Iris pigment epithelial cell (primary cell): ENCODE measurements around the gene ADAMTS19.
A peak's percentile ranks its signal among the peaks of the same experiment; 100 is the strongest.

Experiments
- DNase-seq: peaks from one replicate; pipeline ENCODE4 v3.0.0-alpha.2; 2011; ENCODE audit warnings: low read depth

The ADAMTS19 gene

DNA sequence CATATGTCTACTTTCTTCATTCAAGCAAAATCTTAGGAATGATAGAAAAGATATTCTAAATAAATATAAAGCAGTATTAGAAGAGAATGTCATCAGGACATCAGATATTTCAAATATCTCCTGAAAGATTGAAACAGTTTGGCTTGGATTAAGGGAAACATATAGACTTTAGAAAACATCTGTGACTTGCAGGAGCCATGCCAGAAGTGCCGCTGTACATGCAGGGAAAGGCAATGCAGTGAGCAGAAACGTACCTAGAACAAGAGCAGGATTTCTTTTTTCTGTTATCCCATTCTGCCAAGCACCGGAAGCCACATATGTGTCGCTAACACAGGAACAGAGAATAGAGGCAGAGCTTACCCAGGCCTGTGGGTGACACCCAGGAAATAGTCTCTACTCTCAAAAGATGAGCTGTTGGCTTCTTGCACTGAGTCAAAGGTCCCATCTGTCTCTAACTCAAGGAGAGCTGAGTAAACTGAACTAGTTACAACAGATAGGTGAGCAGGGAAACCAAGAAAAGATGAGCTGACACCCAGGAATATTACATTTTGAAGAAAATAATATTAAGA is 5.8 kb downstream of the ADAMTS19 start:
- DNase-seq, result no peak

DNA sequence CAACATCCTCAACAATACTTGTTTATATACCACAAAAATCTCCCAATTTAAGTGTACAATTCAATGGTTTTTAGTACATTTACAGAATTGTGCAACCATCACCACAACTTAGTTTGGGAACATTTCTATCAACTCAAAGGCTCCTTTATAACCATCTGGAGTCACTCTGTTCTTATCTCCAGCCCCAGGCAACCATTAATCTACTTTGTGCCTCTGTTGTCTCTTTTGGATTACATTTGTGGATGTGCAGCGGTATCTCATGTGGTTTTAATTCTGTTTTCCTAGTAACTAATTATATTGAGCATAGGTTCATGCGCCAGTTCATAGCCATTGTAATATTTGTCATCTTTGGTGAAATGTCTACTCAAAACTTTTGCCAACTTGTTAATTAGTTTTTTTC is 14.4 kb downstream of the ADAMTS19 start:
- DNase-seq, result no peak

DNA sequence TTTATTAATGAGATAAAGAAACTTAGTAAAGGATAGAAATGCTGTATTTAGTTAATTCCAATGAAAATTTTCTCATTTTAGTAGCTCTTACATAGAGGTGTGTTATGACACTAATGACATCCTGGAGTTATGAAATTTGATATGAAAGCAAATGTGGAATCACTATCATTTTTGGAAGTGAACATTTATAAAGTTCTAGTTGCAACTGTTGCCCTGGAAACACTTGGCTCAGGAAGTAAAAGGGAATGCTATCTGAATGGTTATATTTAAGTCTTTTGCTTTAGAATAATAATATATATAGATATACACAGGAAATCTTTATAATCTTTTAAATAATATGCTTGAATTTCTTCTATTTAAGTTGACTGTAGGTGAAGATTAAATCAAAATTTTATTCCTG is 16.7 kb downstream of the ADAMTS19 start:
- no peak for DNase-seq

DNA sequence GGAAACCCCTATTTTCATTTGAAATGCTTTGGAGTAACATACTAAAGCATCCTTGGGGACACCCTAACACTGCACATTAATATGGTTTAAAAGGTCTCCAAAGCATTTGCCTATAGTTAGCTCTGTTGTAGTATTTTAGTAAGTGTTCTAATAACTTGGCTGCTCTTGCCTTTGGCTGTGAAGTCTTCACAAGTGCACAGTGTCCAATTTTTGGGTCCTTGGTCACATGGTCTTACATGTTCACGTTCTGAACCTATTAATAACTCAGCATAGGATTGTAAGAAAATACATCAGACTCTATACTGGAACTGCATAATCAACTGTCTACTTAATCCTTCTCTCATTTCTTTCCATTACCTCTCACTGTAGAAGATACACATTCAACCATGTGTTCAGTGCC is 17.4 kb downstream of the ADAMTS19 start:
- no peak for DNase-seq

DNA sequence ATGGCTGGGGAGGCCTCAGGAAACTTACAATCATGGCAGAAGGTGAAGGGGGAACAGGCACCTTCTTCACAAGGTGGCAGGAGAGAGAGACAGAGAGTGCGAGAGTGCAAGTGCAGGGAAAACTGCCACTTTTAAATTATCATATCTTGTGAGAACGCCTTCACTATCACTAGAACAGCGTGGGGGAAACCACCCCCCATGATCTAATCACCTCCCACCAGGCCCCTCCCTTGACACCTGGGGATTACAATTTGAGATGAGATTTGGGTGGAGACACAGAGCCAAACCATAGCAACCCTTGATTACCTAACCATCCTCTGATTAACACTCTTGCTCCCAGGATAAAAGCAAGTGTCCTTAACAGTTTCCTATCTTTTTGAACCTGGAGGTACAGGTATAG is 21.1 kb downstream of the ADAMTS19 start:
- DNase-seq, result no peak

DNA sequence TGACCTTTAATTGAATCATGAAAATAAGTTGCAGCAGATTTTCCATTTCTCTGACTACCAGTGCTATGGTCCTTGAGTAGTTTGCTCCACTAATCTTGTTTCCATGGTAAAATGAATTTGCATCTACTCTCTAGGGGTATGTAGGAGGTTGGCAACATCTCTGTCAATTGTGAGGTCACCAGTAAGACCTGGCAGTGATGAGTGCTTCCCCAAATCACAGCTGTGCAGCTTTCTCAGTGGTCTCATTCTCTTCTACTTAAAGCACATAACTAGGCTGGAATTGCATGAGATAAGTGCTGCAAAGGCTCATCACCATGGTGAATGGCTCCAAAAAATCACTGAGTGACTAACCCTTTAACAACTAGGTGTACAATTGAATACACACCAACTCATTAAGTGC is 36.3 kb downstream of the ADAMTS19 start:
- no peak for DNase-seq

DNA sequence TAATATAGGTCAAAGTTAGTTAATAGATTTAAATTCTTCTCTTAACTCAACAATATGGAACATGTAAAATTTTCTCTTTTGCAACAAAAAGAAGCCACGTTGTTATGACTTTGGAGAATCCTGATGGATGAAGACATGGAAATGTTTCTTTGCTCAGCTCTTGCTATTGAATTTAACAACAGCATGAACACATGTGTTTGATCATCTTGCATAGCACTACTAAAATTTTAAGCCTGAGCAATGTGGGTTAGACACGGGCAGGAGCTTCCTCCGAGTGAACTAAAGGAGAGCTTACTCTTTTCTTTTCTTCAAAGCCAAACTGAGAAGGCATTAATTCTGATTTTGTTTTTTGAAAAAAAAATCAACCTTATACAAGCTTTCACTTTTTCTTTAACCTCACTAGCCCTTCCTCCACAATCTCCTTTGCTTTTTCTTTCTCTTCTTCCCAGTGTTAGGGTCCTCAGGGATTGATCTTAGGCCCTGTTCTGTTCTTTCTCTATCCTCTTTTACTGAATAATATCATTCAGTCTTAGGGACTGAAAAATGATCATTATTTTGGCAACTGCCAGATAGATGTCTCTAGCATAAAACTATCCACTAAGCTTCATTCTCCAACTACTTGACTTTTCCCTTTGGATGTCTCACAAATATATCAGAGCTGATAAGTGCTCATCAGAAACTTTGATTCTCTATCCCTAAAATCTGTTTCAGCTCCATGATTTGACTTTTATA is 36.9 kb downstream of the ADAMTS19 start:
- no peak for DNase-seq

DNA sequence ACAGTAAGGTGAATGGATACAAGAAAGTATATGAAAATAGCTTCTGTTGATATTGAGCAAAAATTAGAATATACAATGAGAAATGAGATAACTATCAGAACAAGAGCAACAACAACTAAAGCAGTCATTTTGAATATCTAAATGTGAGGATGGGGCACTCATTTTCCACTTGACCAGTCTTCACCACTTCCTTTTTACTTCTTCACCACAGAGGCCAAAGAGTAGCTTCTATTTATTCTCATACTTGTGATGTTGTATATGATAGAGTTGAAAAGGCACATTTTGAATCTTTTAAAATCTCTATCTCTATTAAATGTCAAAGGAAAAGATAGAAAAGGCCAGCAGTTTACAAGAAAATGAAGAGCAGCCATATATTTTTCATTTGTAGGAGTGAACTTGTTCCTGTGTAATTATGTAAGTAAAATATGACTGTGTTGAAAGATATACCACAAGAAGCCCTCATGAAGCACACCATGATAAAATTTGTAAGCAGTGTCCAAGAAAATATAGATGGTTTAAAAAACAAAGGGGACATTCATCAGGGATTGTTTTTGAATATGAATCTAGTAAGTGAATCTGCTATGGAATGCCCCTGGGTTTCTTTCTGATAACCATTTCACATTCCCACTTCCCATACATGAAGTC is 39.2 kb downstream of the ADAMTS19 start:
- DNase-seq, result no peak

DNA sequence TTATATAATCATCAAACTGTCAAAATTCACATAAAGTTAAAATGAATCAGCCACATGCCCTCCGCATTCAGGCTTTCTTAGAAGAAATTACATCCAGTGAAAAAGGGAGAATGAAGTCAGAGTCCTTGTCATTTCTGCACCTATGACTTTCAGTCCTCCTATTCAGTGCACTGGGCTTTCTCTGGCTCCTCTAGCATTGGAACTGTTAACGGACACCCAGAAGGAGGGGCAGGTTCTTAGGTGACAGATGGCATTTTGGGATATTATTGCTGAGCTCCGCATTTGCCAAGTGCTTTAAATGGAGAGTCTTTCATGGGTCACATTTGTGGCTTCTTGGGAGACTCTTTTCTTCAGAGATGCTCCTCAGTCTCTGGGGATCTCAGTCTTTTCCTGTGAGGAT is 40.0 kb downstream of the ADAMTS19 start:
- DNase-seq, result no peak

DNA sequence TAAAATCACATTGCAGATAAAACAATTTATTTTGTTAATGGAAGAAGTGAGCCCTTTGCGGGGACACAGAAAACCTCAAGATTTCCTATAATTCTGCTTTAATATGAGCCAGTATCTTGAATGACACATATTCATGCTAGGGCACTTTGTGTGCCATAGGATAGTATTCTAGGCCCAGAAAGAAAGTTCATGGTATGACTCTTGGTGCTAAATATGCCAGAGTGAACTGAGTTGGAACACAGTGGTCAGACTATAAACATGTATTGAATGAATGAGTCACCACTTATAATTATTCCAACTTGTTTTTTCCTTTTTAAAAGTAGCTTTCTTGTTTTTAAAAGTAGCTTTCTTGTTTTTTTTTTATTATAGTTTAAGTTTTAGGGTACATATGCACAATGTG is 46.0 kb downstream of the ADAMTS19 start:
- DNase-seq, result peak; percentile 47

DNA sequence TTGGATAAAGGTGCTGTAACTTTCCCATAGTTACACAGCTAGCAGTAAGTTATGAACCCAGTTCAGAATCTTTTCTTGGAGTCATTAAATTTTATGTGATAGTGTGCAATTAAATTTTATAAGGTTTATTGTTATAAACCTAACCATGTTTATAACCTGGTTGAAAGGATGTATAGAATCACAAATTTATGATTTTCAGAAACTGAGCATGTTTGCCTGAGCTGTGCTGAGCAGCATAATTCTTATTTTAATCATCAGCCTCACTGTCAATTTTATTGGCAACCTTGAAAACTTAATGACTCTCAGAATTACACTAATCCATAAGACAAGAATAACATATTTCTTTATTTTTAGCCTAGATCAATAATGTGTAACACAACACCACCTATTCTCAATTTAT is 46.9 kb downstream of the ADAMTS19 start:
- no peak for DNase-seq

DNA sequence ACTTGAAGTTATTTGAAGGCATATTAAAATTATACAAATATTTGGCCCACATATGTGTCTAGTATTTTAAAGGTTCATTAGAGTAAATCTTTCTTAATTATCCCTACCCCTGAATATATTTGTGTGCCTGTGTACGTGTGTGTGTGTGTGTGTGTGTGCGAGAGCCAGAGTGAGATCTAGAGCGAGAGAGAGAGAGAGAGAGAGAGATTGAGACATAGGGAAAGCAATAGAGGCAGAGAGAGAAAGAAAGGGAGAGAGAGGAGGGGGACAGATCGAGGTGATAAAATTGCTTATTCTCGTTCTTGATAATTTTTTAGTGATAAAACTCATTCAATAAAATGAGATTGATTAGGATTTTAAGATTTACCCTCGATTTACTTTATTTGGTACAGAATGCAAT is 47.4 kb downstream of the ADAMTS19 start:
- no peak for DNase-seq

DNA sequence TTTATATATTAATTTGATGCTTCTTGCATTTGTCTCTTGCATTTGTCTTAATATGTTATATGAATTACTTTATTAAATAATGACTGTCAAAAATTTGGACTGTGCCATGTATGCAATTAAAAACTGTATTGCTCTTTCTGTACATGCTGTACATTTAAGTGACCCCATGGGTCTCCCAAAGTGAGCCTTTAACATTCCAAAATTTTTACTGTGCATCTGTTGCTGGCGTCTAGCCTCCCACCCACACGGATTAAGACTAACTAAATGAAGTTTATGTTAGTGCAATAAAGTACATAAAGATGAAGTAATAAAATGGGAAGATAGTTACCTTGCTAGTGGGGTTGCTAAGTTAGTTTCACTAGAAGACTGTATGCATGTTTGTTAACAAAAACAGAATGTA is 48.5 kb downstream of the ADAMTS19 start:
- DNase-seq, result no peak

DNA sequence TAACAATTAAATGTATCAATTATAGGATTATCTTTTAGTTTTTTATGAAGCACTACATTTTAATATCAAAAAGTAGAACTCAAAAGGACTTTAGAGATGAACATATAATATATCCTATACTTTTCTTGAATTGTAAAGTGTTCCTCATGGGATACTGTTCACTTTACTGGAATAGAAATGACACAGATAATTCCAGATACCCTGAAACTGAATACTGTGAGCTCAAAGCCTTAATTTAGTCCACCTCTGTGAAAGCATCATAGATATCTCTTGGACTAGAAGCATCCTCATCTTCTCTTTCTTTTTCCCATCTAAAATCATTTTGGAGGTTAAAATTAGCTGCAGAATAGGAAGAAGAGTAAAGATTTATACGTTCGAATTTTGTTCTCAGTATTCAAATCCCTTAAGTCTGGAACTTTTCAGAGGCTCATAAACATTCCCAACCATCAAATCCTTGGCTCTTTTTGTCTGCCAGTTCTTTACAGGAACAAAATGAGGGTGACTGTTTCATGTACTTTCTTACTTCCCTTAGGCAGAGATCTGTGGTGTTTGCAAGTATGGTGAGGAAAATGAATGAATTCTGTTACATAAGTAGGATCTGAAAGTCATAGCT is 49.4 kb downstream of the ADAMTS19 start:
- DNase-seq, result no peak

DNA sequence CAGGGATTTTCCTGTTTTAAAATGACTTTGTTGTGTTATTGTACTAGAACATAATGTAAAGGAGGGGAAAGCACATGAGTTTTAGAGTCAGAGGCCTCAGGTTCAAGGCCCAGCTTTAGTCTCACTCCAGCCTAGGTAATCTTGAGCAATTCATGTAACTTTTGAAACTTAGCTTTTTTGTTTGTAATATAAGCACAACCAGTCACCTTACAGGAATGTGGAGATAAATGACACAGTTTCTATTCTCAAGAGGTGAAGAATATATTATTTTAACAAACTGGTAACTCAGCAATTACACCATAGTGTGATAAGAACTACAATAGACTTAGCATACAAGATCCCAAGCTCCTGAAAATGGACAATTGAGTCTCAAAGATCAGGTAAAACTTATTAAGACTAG is 51.2 kb downstream of the ADAMTS19 start:
- peak; percentile 8 for DNase-seq

DNA sequence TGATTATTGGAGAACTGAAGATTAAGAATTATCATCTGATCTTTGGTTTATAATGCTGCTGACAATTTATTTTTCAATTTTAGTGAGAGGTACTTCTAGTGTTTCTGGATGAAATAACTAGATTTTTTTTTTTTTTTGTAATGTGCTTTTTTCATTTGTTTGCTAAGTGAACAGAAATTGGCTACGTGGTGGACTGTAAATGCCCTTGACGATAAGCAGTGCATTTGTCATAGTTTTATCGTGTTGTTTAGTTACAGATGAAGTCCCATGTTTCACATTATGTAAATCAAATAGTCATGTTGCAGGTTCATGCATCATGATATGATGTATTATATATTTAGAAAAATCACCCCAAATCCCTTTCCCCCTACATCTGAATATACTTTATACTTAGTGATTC is 81.0 kb downstream of the ADAMTS19 start:
- no peak for DNase-seq

DNA sequence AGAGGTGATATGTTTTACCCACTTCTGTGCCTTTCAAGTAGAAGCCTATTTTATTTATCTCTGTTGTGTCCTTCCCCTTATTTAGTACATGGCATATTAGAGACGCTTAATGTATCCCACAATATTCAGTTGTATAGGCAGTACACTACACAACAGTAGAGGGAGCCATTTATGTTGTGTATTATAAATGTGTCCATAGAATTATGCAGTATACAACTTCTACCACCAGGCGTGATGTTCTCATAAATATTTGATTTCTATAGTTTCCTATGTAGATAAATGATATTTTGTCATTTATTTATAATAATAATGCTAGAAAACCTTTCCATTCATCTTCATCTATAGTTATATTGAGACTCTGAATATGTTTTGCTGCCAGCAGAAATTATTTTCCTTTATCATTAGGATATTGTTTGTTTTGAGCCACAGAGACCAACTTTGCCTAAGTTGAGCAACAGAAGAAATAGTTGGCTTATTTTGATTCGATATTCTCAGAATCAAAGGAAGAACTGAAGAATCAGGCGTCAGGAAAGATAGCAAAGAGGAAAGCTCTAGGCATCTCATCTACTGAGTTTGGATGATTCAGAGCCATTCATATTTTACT is 81.7 kb downstream of the ADAMTS19 start:
- peak; percentile 25 for DNase-seq

DNA sequence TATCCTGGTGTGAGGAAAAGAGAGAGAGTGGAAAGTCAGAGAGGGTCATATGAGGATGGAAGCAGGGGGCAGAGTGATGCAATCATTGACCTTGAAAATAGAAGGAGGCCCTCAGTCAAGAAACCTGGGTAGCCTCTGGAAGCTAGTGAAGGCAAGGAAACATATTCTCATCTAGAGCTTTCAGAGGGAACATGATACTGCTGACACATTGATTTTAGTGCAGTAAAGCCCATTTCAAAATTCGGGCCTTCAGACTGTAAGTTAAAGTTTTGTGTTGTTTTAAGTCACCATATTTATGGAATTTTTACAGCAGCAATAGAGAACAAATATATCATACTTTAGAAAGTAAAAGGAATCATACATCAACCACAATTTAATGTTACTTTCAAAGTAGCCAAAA is 87.0 kb downstream of the ADAMTS19 start:
- DNase-seq, result no peak

DNA sequence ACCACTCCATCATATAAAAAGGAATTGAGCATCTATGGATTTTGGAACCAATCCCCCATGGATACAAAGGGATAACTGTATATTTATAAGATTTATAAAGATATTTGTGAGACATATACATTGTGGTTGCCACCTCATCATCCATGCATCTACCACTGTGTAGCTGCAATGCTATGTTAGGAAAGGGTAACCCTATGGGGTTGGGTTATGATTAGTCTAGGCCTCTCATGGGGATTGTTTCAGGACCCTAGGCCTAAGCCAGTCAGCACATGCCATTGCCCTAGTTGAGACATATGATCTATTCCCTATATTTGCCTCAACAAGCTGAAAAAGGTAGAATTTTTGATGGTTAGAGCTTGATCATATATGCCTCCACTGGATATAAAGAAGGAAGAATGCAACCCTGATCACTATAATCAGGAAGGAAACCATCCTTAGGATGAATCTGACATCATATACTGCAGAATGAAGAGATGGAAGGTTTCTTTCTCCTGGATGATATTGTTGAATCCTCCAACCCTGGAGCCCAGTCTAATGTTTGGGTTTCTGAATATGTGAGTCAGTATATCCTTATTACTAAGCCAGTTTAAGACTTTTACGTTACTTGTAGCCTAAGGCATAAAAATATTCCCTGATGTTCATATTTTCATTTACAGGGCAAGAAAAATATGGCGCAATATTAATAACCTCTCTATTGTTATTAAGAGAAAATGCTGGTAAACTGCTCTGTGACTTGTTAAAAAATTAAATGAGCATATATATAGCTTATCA is 94.2 kb downstream of the ADAMTS19 start:
- DNase-seq, result peak; percentile 3

DNA sequence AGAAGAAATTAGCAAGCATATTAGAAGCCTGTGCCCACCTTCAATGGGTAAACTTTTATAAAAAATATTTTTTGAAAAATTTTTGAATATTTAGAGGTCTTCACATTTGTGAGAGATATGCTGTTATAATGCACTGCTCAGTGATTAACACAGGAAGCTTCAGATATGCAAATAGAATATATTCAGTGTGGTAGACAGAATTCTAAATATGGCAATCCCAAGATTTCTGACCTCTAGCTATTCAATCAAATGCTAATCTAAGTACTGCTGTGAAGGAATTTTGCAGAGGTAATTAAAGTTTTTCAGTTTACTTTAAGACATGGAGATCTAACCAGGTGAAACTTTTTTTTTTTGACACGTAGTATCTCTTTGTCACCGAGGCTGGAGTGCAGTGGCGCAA is 103.5 kb downstream of the ADAMTS19 start:
- DNase-seq, result no peak

DNA sequence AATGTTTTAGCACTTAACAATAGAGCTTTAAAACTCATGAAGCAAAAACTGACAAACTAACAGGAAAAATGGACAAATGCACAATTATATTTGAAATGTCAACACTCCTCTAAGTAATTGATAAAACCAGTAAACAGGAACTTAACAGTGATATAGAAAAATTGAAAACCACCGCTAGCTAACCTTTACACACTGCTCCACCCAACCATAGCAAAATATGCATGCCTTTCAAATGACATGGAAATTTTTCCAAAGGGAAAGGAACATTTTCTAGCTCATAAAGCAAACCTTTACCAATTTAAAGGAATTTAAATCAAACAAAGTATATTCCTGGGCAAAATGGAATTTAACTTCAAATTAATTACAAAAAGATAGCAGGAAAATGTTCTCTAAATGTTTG is 109.2 kb downstream of the ADAMTS19 start:
- peak; percentile 4 for DNase-seq

DNA sequence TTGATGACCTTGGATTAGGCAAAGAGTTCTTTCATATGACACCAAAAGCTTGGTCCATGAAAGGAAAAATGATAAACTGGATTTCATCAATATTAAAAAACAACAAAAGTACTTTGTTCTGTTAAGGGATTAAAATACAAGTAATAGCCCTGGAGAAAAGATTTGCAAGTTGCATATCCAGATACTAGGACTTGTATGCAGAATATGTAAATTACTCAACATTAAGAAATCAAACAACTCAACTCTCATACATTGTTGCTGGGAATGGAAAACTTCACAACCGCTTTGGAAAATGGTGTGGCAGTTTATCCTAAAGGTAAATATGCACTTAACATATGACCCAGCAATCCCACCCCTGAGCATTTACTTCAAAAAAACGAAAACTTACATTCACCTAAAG is 112.0 kb downstream of the ADAMTS19 start:
- DNase-seq, result no peak
